Purkinje cell (primary cell): Measurements from ENCODE around the gene ZNF329. TPM values are rescaled to one million over a fixed set of nuclear protein-coding genes. Genes with fewer than 3 reads are reported as not detected.

Source experiments
- polyA plus RNA-seq: library from polyadenylated mRNA; unstranded; fragments of >200 nt; fragmentation: Nextera tagmentation; gene quantifications from 2 replicates; pipeline ENCODE4 v1.2.1, GENCODE V29; 2014

The ZNF329 gene
- polyA plus RNA-seq: 2.5 and 2.9 TPM in 2 replicates

DNA sequence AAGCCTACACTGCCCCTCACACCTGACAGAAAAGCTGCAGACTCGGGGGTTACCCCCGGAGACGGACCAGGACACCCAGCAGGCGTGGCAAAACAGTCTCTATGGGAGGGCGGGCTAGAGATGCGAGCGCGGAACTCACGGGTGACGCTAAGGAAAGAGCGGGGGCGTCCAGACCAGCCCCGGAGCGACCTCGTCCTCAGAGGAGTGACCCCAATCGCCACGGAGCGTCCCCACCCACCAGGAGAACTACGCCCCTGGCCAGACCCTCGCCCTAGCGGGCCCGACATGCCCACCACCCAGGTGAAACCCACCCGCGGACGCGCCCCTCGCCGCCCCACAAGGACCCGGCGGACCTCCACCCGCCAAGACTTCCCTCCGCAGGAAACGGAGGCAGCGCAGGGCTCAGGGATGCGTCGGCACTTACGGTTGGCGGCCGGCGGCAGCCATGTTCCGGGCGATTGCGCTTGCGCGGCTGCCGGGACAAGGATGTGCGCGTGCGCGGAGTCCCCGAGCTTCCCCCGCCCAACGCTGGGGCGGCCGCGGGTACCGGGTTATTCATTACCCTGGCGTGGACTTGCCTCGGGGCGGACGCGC is at the start of gene ZNF329:
Gene ZNF329 (minus strand): TSS at position 462 of the 594 bp plus-strand sequence. CDS start 21,286 bp downstream, outside the sequence.

DNA sequence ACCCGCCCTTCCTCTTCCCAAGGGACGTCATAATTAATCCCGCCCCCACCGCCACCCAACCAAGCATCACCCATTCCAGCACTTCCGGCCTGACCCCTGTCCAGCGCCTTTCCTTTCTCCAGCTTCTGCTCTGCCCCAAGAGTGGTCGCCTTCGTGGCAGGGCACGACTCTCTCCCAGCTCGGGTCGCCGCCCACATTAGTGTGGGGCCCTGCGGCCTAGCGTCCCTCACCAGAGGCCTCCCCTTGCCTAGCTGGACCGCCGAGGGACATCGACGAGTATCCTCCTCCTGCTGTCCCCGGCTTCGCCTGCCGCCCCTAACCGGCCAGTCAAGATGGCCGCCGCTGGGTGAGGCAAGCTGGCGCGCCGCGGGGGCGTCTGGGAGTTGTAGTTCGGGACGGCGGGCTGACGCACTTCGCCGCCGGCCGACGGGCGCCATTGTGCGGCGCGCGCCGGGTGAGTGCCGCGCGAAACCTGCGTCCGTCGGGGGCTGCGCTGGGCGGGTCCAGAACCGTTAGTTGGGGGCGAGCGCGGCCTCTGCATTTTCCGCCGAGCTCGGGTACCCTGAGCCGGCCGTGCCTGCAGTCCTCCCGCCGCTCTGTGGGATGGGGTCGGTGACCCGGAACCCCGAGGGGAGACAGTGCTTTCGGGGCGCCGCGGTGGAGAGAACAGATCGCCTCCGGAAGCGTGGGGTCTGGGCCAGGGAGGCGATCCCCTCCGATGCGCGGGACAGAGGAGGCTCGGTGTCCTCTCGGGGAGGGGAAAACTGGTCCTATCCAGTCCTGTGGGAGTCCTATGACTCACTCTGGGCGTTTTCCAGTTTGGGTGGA is 32.6 kb upstream of the ZNF329 start, which contains the start of gene ZNF274:
Gene ZNF274 (plus strand): TSS at position 73 of the 828 bp plus-strand sequence. CDS start 905 bp downstream, outside the sequence.

DNA sequence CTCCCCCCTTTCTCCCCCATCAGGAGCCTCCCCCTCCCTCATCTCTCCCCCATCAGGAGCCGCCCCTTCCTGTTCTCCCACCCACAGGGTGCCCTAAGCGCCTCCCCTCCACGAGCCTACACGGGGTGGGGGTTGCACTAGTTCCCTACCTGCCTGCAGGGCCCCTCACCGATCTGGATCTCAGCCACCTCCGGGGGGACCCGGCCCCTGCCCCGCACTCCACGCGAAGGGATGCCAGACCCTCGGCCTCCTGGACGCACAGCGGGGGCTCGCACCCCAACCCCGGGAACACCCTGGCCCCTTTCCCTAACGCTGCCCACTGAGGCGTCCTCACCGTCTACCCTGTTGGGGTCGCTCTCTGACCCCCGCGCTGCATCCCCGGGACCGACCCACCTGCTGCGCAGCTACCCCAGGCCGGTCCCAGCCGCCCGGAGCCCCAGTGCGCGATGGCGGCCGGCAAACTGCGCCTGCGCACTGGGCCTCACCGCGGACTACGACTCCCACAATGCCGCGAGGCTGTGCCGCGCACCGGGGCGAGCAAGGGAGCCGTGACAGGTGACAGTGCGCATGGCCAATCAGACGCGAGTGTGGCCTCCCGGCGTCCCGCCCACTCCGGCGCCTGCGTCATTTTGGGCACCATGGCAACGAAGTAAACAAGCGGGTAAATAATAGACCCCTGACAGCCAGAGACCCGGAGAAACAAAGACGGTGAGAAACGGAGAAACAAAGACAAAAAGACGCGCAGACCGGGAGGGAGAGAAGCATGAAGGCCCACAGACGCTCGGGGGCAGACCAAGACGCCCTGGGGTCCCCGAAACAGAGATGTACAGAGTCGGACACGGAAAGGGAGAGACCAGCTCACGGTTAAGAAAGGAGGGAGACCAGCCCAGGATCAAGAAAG is 52.6 kb downstream of the ZNF329 start, which contains the start of gene ZSCAN18:
Gene ZSCAN18 (minus strand): TSS at position 451 of the 901 bp plus-strand sequence. CDS start 7,964 bp downstream, outside the sequence.

Other genes with a start within 250 kb of the ZNF329 start
- gene ZNF417, start 234.2 kb downstream of the ZNF329 start, polyA plus RNA-seq: 1.8 and 4.3 TPM in 2 replicates
- gene ZNF418, start 215.4 kb downstream of the ZNF329 start, polyA plus RNA-seq: 1.4 and 3.7 TPM in 2 replicates
- 1.2 and 3.0 TPM in 2 replicates for gene ZNF256, start 203.1 kb downstream of the ZNF329 start, polyA plus RNA-seq
- gene C19orf18, start 176.3 kb downstream of the ZNF329 start, polyA plus RNA-seq: 0.45 TPM in 1 of 2 replicates, not detected in the other
- gene ZNF606, start 148.0 kb downstream of the ZNF329 start, polyA plus RNA-seq: 5.3 and 13.3 TPM in 2 replicates
- 0.52 TPM in 1 of 2 replicates, not detected in the other for gene ZSCAN1, start 116.8 kb downstream of the ZNF329 start, polyA plus RNA-seq
- 5.3 and 5.6 TPM in 2 replicates for gene ZNF135, start 91.5 kb downstream of the ZNF329 start, polyA plus RNA-seq
- gene ZSCAN18, start 52.6 kb downstream of the ZNF329 start, polyA plus RNA-seq: 24.8 and 26.1 TPM in 2 replicates
- gene ZNF274, start 32.3 kb upstream of the ZNF329 start, polyA plus RNA-seq: 4.2 and 9.0 TPM in 2 replicates
- gene ZNF544, start 78.1 kb upstream of the ZNF329 start, polyA plus RNA-seq: 18.3 and 31.5 TPM in 2 replicates
- gene ZNF8, start 128.2 kb upstream of the ZNF329 start, polyA plus RNA-seq: 0.55 and 1.3 TPM in 2 replicates
- gene ERVK3-1, start 154.6 kb upstream of the ZNF329 start, polyA plus RNA-seq: 113 and 115 TPM in 2 replicates
- gene ZSCAN22, start 176.2 kb upstream of the ZNF329 start, polyA plus RNA-seq: 0.51 TPM in 1 of 2 replicates, not detected in the other
- 0.66 TPM in 1 of 2 replicates, not detected in the other for gene A1BG, start 202.7 kb upstream of the ZNF329 start, polyA plus RNA-seq
- 0.09 and 0.14 TPM in 2 replicates for gene ZNF497, start 212.0 kb upstream of the ZNF329 start, polyA plus RNA-seq
- not detected in 2 replicates for gene ZNF837, start 230.2 kb upstream of the ZNF329 start, polyA plus RNA-seq
- gene RPS5, start 236.5 kb upstream of the ZNF329 start, polyA plus RNA-seq: 419 and 449 TPM in 2 replicates
- not detected in 2 replicates for gene RNF225, start 244.9 kb upstream of the ZNF329 start, polyA plus RNA-seq